Ishikawa (cell line): ENCODE data around the gene EYS.

ENCODE experiments used
- CEBPB ChIP-seq: IDR thresholded peaks from 2 replicates; pipeline ENCODE4 v1.6.1; 2012
- CREB1 ChIP-seq: IDR thresholded peaks from 2 replicates; pipeline ENCODE4 v1.6.1; 2012; ENCODE audit warnings: low read depth
- EGR1 ChIP-seq: IDR thresholded peaks from 2 replicates; pipeline ENCODE4 v1.6.1; 2012
- EP300 ChIP-seq: IDR thresholded peaks from 2 replicates; pipeline ENCODE4 v1.6.1; 2012; ENCODE audit warnings: borderline replicate concordance
- FOXM1 ChIP-seq: IDR thresholded peaks from 2 replicates; pipeline ENCODE4 v1.6.1; 2012; ENCODE audit warnings: low read depth, borderline replicate concordance
- NFIC ChIP-seq: IDR thresholded peaks from 2 replicates; pipeline ENCODE4 v1.6.1; 2012
- RAD21 ChIP-seq: IDR thresholded peaks from 2 replicates; pipeline ENCODE4 v1.6.1; 2012; ENCODE audit warnings: low read depth
- TAF1 ChIP-seq: IDR thresholded peaks from 2 replicates; pipeline ENCODE4 v1.6.1; 2012; ENCODE audit warnings: low read depth, mild to moderate bottlenecking
- TCF12 ChIP-seq: IDR thresholded peaks from 2 replicates; pipeline ENCODE4 v1.6.1; 2012; ENCODE audit warnings: low read depth
- TEAD4 ChIP-seq: IDR thresholded peaks from 2 replicates; pipeline ENCODE4 v1.6.1; 2012
- YY1 ChIP-seq: IDR thresholded peaks from 2 replicates; pipeline ENCODE4 v1.6.1; 2012; ENCODE audit warnings: low read depth
- ZBTB7A ChIP-seq: IDR thresholded peaks from 2 replicates; pipeline ENCODE4 v1.6.1; 2012; ENCODE audit warnings: low read depth
- TF ChIP-seq, protein P1 (sequence below): IDR thresholded peaks from 2 replicates; pipeline ENCODE4 v1.6.1; 2012
- TF ChIP-seq, protein P2 (sequence below): IDR thresholded peaks from 2 replicates; pipeline ENCODE4 v1.6.1; 2012; ENCODE audit warnings: low read depth, mild to moderate bottlenecking
- TF ChIP-seq, protein P3 (sequence below): IDR thresholded peaks from 2 replicates; pipeline ENCODE4 v1.6.1; 2012

Gene EYS

DNA sequence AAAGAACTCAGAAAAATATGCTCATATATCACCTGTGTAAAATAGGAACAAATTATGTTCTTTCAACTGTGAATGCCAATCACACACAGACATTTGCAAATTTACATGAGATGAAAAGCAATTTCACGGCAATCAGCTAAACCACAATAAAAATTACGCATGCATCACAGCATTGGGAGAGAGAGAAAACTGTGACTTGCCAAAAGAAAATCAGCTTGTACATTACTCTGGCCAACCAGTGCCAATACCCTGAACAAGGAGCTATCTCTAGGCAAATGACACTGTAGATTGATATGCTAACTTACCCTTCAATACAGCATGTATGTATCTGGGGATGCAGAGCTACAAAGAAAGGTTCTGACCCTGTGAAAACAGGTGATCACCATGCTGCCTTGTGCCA lies 515.6 kb downstream of the EYS start:
- TF ChIP-seq YY1 (no peak), TCF12 (no peak), RAD21 (no peak), FOXM1 (no peak), TAF1 (no peak), ZBTB7A (no peak), EGR1 (no peak), TEAD4 (no peak), EP300 (no peak), CREB1 (no peak), CEBPB (no peak), NFIC (no peak)
- TF ChIP-seq, protein P1, sequence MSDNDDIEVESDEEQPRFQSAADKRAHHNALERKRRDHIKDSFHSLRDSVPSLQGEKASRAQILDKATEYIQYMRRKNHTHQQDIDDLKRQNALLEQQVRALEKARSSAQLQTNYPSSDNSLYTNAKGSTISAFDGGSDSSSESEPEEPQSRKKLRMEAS, result no peak
- TF ChIP-seq, protein P2, sequence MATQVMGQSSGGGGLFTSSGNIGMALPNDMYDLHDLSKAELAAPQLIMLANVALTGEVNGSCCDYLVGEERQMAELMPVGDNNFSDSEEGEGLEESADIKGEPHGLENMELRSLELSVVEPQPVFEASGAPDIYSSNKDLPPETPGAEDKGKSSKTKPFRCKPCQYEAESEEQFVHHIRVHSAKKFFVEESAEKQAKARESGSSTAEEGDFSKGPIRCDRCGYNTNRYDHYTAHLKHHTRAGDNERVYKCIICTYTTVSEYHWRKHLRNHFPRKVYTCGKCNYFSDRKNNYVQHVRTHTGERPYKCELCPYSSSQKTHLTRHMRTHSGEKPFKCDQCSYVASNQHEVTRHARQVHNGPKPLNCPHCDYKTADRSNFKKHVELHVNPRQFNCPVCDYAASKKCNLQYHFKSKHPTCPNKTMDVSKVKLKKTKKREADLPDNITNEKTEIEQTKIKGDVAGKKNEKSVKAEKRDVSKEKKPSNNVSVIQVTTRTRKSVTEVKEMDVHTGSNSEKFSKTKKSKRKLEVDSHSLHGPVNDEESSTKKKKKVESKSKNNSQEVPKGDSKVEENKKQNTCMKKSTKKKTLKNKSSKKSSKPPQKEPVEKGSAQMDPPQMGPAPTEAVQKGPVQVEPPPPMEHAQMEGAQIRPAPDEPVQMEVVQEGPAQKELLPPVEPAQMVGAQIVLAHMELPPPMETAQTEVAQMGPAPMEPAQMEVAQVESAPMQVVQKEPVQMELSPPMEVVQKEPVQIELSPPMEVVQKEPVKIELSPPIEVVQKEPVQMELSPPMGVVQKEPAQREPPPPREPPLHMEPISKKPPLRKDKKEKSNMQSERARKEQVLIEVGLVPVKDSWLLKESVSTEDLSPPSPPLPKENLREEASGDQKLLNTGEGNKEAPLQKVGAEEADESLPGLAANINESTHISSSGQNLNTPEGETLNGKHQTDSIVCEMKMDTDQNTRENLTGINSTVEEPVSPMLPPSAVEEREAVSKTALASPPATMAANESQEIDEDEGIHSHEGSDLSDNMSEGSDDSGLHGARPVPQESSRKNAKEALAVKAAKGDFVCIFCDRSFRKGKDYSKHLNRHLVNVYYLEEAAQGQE, result no peak
- TF ChIP-seq, protein P3, sequence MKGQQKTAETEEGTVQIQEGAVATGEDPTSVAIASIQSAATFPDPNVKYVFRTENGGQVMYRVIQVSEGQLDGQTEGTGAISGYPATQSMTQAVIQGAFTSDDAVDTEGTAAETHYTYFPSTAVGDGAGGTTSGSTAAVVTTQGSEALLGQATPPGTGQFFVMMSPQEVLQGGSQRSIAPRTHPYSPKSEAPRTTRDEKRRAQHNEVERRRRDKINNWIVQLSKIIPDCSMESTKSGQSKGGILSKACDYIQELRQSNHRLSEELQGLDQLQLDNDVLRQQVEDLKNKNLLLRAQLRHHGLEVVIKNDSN, result no peak

DNA sequence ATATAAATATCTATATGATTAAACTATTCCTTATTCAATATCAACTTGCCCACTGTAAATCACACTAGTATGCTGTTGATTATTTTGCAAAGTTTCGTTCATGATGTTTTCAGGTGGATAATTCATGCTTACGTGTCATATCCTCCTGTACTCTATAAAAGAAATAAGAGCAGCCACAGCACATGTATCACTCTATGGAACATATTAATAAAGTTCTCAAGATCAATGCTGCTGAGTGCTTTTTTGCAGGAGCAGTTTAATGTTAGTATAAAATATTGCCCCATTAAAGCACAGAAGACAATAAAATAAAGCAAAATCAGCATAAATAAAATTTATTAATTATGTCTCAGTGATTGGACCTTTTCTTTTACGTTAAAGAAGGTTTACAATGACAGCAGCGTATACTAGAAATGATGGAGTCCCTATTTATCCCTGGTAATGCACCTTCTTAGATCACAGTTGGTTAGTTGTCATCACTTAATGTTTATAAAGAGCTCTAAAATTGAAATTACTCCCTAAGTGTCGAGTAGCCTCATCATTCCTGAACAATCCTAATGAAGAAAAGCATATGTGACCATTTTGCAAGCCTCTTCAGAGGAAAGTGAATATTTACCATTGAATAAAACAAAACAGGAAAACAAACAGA lies 517.7 kb downstream of the EYS start:
- TF ChIP-seq EP300 (no peak), TEAD4 (no peak), YY1 (no peak), ZBTB7A (no peak)
- TF ChIP-seq, protein P3, result no peak
- TF ChIP-seq, protein P2, result no peak

DNA sequence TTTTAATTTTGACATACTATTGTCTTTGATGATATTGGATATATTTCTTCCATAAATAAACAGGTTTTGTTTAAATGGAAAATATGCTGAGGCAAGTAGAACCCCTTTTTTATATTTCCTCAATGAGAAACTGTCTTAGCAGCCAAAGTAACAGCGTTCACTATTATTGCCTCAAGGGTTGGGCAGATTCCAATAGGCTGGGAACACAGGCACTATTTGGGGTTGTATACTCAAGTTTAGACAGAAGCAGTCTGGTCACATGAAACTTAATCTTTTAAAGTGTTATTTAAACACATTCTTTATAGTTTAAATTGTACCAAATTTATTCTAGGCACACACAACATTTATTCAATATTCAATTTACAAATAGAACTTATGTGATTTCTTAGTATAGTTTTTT lies 520.2 kb downstream of the EYS start:
- no peak for TF ChIP-seq NFIC
- TF ChIP-seq RAD21, result no peak
- no peak for TF ChIP-seq TCF12
- no peak for TF ChIP-seq EGR1
- no peak for TF ChIP-seq EP300
- TF ChIP-seq FOXM1, result no peak
- no peak for TF ChIP-seq ZBTB7A

DNA sequence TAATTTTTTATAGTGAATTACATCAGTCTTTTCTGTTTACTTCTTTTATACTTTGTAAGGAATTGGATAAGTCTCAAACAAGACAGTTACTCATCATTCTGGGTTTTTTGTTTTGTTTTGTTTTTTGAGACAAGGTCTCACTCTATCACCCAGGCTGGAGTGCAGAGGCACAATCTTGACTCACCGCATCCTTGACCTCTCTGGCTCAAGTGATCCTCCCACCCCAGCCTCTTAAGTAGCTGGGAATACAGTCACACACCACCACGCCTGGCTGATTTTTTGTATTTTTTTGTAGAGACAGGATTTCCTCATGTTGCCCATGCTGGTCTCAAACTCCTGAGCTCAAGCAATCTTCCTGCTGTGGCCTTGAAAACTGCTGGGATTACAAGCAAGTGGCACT lies 524.3 kb downstream of the EYS start:
- TF ChIP-seq YY1 (no peak), EGR1 (no peak), EP300 (no peak), TCF12 (no peak)
- TF ChIP-seq, protein P2, result no peak
- TF ChIP-seq, protein P3, result no peak
- TF ChIP-seq, protein P1, result no peak

DNA sequence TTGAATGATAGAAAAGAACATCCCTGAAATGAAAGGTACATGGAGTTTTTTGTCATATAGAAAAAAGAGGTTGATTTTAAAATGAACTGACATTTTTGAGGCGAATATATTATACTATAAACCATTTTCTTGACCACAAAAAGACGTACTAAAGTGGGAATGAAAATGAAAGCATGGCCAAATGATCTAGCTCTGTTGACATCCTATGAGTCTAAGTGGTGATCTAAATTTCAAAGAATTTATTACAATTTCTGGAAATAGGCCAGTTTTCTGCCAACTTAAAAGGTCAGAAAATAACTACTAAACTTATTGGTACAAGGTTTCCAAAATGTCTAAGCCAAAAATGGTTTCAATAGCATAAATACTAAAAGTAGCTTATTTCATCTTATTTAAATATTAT lies 536.8 kb downstream of the EYS start:
- no peak for TF ChIP-seq NFIC
- TF ChIP-seq EGR1, result no peak
- TF ChIP-seq TAF1, result no peak
- no peak for TF ChIP-seq RAD21
- TF ChIP-seq, protein P1, result no peak
- no peak for TF ChIP-seq ZBTB7A
